DND-41 (cell line): ENCODE data around the gene NACC2.

ENCODE experiments used
- EZH2 ChIP-seq: IDR thresholded peaks from 3 replicates; pipeline ENCODE4 v1.6.1; 2012; ENCODE audit warnings: borderline replicate concordance, low read depth, mild to moderate bottlenecking, moderate library complexity, low read length, inconsistent platforms; ENCODE audit not compliant: severe bottlenecking
- TF ChIP-seq, protein P1 (sequence below): IDR thresholded peaks from 2 replicates; pipeline ENCODE4 v1.5.1; 2012; ENCODE audit warnings: borderline replicate concordance, low read length, moderate library complexity, mild to moderate bottlenecking; ENCODE audit not compliant: poor library complexity, severe bottlenecking; ENCODE audit errors: extremely low read depth

DNA sequence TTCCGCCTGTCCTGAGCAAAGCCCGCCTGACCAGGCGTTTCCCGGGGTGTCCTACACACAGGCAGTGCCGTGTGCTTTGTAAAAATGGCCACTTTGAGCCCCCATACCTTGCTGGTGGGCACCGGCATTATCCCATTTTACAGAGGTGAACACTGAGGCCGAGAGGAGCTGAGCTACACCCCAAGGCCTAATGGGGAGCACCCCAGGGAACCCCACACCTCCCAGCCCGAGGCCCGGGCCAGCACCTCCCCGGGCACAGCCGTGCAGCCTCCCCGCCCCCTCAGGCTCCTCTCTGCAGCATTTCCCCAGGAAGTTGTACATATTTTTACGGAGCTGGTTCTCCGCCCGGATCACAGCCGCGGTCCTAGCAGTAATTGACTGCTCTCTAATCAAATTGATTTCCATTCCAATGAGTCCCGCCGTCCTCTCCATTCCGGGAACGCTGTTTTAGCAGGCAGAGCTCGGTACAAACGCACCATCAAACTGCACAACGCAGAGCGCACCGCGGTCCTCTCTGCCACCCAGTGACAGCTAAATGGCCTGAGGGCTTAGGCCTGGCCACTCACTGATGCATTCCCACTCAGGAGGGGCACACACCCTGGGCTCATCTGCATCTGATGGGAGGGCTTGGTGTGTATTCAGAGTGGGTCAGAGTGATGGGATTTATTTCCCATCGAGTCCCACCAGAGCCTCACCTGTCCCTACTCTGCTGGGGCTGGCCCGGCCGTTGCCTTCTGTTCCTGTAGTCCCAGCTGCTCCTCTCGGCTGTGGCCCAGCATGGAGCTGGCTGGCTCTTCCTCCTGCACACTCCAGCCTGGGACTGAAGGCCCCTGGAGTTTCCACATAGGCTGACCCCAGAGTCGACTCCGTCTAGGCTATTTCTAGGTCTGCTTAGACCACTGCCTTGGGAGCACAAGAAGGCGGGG, 97.7 kb downstream of the NACC2 start:
- TF ChIP-seq, protein P1, sequence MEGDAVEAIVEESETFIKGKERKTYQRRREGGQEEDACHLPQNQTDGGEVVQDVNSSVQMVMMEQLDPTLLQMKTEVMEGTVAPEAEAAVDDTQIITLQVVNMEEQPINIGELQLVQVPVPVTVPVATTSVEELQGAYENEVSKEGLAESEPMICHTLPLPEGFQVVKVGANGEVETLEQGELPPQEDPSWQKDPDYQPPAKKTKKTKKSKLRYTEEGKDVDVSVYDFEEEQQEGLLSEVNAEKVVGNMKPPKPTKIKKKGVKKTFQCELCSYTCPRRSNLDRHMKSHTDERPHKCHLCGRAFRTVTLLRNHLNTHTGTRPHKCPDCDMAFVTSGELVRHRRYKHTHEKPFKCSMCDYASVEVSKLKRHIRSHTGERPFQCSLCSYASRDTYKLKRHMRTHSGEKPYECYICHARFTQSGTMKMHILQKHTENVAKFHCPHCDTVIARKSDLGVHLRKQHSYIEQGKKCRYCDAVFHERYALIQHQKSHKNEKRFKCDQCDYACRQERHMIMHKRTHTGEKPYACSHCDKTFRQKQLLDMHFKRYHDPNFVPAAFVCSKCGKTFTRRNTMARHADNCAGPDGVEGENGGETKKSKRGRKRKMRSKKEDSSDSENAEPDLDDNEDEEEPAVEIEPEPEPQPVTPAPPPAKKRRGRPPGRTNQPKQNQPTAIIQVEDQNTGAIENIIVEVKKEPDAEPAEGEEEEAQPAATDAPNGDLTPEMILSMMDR, result no peak
- TF ChIP-seq EZH2, result no peak
